ENCODE results near the gene SCD.

GRCh38 chr10:100349087-100349486 lies 2.1 kb downstream of the SCD start:
- TF ChIP-seq CTCF (IDR thresholded peaks at IDR 0.05) (no peak), POLR2A (IDR thresholded peaks at IDR 0.05) (no peak)
